ELF-1 (cell line): Measurements from ENCODE around the gene WASHC2A.
"Not testable (repeated sequence)": the region's sequence is repeated elsewhere in the genome, so short reads cannot be mapped to it uniquely, and the experiment has no call there.

Experiments used
- DNase-seq: peaks from one replicate; pipeline ENCODE4 v3.0.0-alpha.2; 2016; ENCODE audit warnings: low read depth, low spot score

Gene WASHC2A

DNA sequence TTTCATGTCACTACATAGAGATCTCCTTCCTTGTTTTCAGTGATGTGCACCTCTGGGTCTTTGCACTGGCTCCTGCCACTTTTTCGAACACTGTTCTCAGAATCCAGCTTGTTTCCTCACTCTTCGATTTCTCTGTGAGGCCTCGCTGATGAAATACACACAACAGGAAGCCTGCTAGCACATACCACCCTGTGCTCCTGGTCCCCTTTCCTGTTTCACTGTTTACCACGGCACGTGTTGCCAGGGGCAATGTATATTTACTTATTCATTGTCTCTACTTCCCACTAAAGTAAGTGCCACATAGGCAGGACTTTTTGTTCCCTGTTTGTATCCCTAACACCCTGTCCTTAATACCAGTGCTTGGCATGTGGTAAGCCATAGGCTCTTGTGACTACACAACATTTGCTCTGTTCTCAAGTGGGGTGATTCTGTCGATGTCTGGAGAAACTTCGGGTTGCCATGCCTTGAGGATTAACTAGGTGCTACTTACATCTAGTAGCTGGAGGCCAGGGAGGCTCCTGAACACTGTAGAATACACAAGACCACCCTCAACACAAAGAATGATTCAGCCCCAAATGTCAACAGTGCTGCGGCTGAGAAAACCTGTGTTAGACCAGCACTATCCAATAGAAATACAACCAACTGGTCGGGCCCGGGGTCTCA lies 75.9 kb downstream of the WASHC2A start:
- not testable (repeated sequence) for DNase-seq

DNA sequence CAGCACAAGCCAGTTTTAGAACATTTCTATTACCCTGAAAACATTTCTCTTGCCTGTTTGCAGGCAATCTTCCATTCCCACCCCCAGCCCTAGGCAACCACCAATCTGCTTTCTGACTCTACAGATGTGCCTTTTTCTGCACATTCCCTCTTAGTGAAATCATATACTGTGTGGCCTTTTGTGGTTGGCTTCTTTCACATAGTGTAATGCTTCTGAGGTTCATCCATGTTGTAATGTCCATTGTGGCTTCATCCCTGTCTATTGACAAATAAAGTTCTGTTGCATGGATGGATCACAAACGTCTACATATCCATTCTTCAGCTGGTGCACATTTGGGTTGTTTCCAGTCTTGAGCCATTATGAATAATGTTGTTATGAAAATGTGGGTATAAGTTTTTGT lies 77.8 kb downstream of the WASHC2A start:
- DNase-seq: not testable (repeated sequence)

DNA sequence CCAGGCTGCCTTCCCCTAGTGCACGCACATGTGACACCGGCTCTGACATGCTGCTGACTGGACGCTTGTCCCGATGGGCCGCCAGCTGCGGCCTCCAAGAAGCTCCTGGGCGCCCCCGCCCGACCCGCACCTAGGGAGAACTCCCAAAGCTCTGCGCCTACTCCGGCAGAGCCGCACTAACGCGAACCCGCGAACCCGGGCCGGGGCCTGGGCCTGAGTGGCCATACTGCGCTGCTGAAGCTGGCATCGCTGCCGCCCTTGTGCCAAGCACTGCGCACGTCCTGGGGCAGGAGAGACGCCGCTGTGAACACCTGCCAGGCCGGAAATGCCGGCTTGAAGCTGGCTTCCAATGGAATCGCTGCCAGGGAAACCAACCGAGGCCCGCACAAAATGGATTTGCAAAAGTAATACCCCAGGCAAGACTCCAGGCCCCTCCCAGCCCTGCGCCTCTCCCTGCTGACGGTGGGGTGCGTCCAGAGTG lies 85.1 kb downstream of the WASHC2A start:
- peak; percentile 62 for DNase-seq

DNA sequence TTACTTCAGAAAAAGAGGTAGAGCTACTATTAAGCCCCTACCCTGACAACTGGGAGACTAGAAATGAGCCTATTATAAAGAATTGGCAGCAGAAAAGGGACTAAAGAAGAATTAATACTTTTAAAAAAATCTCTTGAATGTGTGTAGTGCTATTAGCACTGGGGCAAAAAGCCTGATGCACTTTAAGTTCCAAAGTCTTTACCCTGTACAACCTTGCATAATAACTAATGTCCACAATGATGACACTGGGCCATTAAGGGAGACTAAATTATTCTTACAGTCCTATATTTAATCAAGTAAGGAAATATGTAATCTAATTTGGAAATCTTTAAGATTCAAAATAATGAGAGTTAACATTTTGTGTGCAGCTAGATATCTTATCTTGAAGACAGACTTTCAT lies 90.1 kb downstream of the WASHC2A start:
- DNase-seq: not testable (repeated sequence)

DNA sequence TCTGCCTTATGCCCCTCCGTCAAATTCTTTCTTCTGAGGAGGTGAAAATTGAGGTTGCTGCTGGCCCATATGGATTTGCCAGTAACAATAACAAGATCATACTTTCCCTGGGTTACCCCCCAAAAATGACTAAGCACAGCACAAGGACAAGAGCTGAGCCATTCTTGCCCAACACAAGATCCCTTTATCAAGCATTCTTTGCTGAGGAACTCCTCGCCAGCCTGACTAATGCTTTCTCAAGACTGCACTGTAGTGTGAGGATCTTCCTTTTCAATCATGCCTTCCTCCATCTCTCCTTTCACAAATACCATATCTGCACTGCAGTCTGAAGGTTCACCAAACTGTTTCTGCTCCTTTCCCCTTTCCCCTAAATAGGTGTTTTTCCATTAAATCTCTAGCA lies 92.1 kb downstream of the WASHC2A start:
- not testable (repeated sequence) for DNase-seq

DNA sequence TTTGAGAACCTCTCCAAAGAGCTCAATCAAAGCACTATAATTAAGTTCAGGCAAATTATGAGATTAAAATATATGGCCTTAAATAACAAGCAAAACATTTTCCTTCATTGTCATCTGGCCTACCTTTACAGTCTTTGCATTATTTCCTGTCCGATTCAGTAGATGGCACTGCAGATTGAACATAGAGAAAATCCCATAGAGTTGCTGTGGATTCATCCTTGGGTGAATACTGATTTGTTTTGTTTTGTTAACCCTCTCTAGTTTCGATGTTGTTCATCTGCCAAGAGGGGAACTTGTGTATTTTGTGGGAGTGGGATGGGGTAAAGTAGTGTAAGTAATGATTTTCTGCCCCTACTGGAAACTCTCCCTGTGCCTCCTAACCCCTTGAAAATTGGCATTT lies 97.3 kb downstream of the WASHC2A start:
- not testable (repeated sequence) for DNase-seq

DNA sequence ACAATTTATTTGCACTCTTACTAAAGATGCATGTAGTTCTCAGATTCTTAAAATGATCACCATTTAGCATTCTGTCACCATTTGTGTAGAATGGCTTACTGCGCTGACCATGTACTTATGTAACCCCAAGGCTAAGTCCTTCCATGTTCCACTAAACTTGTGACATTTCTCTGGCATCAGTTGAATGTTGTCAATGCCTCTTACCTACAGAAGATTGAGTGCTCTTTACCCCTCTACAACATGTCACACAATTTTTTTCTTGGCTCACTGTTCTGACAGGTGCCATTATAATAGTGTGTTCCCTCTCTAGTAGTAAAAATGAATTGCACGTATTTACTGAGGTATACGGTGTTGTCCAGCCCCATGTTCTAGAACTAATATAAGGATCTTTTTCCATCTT lies 100.1 kb downstream of the WASHC2A start:
- DNase-seq: not testable (repeated sequence)

DNA sequence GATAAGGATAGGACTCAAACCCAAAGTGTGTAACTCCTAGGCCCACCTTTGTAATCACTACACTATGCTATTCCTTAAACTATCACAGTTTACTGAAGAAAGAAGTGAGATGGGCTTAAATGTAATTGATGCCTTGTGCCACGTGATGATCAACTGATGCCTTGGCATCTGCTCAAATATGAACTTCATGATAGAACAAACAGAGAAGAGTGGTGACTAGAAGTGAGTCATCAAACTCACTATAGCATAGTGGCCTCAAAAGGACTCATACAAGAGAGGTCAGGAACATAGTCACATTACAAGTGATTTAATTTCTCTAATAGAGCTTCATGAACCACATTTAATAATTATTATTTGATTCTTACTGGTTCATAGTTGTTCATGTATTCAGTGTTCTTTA lies 101.8 kb downstream of the WASHC2A start:
- DNase-seq: not testable (repeated sequence)

DNA sequence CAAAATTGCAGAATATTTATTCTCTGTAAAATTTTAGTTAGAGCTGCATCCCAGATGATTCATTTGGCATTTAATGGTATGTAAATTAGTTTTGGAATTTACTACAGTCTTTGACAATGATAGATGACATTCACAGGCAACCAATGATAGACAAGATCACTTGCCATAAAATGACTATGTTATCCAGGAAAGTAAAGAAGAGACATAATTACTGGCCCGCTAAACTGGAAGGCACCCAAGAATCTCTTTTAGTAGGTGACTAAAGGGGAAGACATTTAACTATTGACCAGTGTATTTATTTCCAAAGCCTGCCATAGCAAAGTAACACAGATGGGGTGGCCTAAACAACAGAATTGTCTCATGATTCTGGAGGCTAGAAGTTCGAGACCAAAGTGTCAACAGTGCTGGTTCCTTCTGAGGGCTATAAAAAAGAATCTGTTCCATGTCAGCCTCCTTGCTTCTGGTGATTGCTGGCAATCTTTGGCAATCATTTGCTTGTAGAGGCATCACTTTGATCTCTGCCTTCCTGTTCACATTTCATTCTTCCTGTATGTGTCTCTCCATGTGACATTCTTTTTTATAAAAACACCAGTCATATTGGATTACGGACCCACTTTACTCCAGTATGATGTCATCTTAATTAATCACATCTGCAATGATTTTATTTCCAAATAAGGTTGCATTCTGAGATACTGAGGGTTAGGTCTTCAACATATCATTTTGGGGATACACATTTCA lies 107.2 kb downstream of the WASHC2A start:
- DNase-seq: not testable (repeated sequence)
